ENCODE results near the gene ITPR3.

DNA sequence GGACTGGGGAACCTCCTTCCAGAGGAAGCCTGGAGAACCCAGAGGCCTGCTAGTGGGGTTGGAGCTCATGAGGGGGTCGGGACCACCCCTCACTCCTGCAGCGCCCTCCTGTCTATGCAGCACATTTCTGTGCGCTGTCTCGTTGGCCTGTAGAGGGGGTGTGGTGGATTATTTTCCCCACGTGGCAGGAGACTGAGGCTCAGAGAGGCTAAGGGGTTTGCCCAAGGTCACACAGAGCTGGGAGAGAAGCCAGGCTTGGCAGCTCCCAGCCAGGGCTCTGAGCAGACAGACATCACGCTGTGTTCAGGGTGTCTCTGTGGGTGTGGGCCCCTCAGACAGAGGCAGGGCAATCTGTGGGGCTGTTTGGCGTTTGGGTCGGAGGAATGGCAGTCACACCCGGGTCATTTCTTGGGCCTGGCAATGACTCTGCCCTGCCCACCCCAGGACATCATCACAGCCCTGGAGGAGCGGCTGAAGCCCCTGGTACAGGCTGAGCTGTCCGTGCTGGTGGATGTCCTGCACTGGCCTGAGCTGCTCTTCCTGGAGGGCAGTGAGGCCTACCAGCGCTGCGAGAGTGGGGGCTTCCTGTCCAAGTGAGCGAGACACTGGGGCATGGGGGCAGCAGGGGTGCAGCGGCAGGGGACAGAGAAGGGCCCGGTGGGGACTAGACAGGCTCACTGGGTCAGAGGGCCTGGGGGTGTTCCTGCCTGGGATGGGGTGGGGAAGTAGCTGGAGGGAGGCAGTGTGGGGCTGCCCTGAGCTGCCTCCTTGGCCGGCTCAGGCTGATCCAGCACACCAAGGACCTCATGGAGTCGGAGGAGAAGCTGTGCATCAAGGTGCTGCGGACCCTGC, 62.7 kb downstream of the ITPR3 start:
- TF ChIP-seq ZNF274 (IDR thresholded peaks at IDR 0.05; ENCODE audit: low read depth, low read length), result no peak
- no peak for TF ChIP-seq SUZ12 (IDR thresholded peaks at IDR 0.05; ENCODE audit: extremely low read depth, insufficient read depth, insufficient read length)
- no peak for TF ChIP-seq YY1 (IDR thresholded peaks at IDR 0.05; ENCODE audit: insufficient read depth, insufficient read length)

Measured in NT2/D1 (cell line).